ENCODE data around the gene LIMS4.
"Not testable (repeated sequence)": the region's sequence is repeated elsewhere in the genome, so short reads cannot be mapped to it uniquely, and the experiment has no call there.

Gene LIMS4

DNA sequence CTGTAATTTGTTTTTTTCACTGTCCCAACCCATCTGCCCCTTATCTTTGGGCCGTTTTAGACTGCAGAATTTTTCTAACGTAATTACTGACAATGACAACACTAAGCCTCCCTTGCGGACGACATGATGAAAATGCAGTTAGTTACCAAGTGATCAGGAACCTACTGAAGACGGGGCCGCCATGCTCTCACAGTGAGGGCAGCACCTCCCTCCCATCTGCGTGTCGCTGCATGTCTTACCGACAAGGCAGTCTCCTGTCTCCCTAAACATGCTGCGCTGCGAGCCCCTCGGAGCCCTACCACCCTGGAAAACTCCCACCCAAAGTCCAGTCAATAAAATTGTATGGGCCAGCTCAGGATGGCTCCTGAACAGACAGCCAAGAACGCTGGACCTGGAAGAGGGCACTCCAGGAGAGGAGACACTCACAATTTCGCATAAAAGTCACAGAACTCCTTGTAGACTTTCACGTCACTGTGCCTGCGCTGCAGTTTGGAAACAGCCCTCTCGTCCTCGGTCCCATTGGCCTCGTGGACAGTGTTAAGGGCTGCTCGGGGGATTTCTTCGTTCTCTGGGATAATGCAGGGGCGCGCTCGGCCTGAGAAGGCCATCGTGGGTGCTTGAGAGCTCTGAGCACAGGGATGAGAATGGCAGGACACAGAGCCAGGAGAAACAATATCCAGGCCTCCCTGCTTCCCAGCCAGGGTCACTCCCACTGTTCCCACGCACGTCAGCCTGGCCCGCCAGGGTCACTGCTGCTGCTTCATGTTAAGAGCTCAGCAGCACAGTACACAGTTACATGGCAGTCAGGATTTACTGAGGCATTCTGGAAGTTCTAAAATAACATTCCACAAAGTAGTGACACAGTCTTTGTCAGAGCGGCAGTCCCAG lies at the start of gene LIMS4:
TSS of gene LIMS4 (minus strand) at position 646 of the 888 bp plus-strand sequence. CDS start at position 608, 38 bp downstream.
- DNase-seq: not testable (repeated sequence)

DNA sequence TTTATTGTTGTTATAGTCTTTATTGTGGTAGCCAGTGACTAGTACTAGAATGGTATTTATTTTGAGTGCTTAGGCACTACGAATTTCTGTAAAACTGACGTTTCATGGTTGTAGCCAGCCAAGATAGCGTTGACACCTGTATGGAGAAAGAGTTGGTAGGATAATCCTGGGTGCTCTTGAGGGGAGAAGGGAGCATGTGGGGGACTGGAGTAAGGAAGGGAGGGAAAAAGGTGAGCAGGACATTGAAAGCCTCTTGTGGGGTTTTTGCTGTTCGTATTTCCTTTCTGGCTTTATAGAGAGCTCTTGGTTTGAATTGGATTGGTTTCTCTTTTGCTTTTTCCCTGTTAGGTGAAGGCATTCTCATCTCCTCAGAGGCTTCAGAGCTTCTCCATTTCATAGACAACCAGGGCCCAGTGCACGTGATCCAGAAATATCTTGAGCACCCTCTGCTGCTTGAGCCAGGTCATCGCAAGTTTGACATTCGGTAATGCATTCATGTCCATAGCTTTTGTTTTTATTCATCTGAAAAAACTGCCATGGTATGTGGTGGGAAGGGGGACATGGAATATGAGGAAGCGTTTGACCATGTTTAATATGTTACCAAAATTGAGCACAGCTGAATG lies 27.2 kb upstream of the LIMS4 start:
- not testable (repeated sequence) for DNase-seq

DNA sequence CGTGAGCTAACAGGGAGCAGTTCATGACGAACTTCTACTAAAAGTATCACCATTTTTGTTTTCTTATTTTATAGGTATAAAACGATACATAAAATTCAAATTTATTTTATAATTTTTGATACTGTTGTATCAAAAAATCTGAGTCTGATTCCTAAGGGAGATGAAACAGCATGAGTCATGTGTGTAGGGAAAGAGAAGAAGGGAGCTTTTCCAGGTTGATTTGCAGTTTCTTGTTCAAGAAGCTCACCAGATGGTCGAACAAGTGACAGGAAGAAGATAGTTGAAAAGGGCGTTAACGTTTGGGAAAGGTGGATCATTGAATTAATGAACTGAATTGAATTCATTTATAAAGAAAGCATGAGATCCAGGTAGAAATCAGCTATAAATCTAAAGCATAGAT lies 23.4 kb upstream of the LIMS4 start:
- DNase-seq: not testable (repeated sequence)

DNA sequence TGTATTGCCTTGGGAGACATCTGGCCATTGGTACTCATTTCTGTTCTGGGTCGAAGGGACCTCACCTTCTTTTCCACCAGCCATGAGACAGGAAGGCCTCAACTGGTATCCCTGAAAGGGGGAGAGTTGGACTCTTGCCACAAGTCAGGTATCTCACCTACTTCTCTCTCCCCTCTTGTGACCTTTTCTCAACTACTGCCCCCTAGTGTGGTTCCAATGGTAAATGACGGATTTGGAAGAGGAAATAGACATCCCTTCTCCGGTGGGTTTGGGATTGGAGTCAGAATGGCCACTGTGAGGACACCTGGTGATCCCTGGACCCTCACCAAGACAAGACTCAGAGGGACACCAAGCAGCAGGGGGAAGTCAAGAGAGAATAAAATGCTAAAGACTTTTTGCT lies 21.9 kb upstream of the LIMS4 start:
- DNase-seq: not testable (repeated sequence)

DNA sequence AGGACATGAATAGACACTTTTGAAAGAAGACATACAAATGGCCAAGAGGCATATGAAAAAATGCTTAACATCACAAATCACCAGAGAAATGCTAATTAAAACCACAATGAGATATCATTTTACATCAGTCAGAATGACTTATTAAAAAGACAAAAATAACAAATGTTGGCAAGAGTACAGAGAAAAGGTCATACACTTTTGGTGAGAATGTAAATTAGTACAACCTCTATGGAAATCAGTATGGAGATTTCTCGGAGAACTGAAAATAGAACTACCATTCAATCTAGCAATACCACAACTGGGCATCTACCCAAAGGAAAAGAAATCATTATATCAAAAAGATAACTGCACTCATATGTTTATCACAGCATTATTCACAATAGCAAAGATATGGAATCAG lies 16.4 kb upstream of the LIMS4 start:
- not testable (repeated sequence) for DNase-seq

DNA sequence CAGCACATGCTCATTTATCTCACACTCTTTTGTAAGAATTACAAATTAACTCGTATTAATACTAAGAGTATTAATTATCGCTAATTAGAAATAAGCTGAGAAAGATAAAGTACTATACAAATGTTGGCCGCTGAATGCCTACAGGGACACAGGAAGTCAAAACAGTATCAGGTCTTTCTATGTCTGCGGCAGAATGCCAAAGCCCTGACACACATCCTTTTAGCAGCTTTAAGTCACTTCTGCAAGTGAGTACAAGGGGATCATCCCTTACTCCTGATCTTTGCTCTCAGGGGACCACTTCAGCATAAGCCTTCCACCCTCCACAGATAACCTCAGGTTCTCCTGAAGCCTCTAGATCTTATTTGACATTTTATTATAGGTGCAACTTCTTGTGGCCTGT lies 10.1 kb upstream of the LIMS4 start:
- DNase-seq: not testable (repeated sequence)

- not testable (repeated sequence) for DNase-seq
Measured at GRCh38 chr2:110481200-110481599, 8.6 kb upstream of the LIMS4 start.

DNA sequence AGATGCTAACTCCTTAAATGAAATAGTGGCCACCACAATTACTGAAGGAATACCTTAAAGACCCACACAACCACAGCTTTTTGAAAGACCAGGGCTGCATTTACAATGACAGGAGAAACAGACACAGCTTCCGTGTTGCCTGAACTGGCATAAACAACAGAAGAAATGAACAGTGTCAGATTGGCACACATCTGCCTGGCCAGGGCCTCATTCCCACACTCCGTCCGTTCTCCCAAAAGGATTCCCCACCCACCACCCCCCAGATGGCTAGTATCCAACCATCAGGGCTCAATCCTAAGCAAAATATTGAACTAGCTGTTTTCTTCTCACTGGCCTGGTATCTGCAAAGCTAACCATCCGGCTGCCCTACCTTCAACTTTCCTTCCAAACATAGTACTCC lies 7.5 kb upstream of the LIMS4 start:
- not testable (repeated sequence) for DNase-seq

GRCh38 chr2:110477370-110477769 lies 4.8 kb upstream of the LIMS4 start:
- not testable (repeated sequence) for DNase-seq

- DNase-seq: not testable (repeated sequence)
Measured at GRCh38 chr2:110476952-110477351, 4.3 kb upstream of the LIMS4 start.

- DNase-seq: not testable (repeated sequence)
Measured at GRCh38 chr2:110475627-110476359, 3.2 kb upstream of the LIMS4 start.

- not testable (repeated sequence) for DNase-seq
Measured at GRCh38 chr2:110474898-110475297, 2.3 kb upstream of the LIMS4 start.

- not testable (repeated sequence) for DNase-seq
Measured at GRCh38 chr2:110473059-110473358, 393 bp upstream of the LIMS4 start.

- DNase-seq: not testable (repeated sequence)
Measured at GRCh38 chr2:110468921-110469320, 3.7 kb downstream of the LIMS4 start.

GRCh38 chr2:110465312-110465711 lies 7.3 kb downstream of the LIMS4 start:
- DNase-seq: not testable (repeated sequence)

DNA sequence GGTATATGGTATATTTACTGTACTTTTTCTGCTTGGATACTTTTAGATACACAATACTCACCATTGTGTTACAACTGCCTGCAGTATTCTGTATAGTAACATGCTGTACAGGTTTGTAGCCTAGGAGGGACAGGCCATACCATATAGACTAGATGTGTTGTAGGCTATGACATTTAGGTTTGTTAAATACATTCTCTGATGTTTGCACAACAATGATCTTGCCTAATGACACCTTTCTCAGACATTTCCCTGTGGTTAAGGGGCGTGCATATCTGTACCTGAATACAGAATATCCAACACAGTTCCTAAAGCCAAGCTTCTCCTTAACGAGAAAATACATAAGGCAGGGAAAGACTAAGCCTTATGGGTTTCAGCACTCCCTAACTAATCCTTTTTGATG lies 10.2 kb downstream of the LIMS4 start:
- not testable (repeated sequence) for DNase-seq

DNA sequence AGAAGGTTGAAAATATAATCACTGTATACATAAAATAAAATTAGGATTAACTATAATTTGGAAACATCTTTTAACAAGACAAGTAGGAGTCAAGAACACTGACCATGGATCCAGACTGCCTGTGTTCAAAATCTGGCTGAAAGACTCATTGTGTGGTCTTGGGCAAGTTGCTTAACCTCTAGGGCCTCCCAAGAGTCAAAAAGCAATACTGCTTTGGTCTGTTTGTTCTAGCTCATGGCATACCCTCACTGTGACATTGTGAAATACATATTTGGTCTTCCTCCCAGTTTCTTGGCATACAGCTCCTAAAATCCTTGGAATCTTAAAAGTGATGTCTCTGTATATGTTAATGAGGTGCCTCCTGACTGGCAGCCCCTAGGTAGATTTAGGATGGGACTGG lies 12.3 kb downstream of the LIMS4 start:
- not testable (repeated sequence) for DNase-seq

GRCh38 chr2:110457214-110457590 lies 15.4 kb downstream of the LIMS4 start:
- DNase-seq: not testable (repeated sequence)

GRCh38 chr2:110456291-110457213 lies 16.1 kb downstream of the LIMS4 start:
- DNase-seq: not testable (repeated sequence)

DNA sequence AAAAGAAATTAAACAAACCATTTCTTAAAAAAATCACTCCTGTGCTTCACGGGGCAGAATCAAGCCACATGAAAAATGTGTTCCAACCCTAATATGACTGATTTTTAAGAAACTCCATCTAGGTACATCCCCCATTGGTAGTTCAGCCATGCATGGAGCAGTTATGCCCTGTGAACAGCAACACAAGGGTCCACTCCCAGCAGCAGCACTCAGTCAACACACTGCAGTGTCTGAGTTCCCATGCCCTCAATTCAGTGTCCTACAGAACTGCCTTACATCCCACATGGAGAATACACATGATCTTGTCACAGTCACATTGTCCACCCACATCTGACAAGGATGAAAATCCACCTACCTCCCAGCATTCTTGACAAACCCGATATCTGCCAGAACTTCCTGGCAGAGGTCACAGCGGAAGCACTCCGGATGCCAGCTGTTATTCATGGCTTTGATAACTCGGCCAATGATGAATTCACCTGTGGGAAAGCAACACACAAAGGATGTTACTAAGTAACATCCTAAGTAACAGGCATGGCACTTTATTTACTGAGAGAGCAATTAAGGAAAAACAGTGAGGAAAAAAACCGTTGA lies 17.4 kb downstream of the LIMS4 start:
- not testable (repeated sequence) for DNase-seq

DNA sequence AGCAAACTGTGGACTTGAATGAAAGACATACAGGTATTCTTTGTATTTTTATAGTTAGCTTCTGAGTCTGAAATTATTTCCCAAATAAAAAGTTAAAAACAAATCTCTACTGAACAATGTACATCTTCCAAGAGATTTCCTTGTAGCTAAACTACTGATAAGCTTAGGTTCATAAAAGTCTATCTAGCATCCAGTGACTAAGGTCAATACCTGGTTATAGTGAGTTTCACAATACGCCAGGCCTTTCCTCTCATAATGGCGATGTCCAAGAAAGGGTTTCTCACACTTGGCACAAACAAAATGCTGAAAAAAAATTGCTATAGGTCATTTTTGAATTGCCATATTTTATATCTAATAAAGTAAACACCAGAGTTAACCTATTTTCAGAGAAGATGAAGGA lies 21.7 kb downstream of the LIMS4 start:
- not testable (repeated sequence) for DNase-seq
